HG03103 (cell line): ENCODE measurements around the gene COX7A2L.
"Not testable (repeated sequence)": the region's sequence is repeated elsewhere in the genome, so short reads cannot be mapped to it uniquely, and the experiment has no call there.

ENCODE experiments used
- ATAC-seq: cut with Tn5 transposase; IDR thresholded peaks from one replicate; pipeline ENCODE4 v1.9.1; 2021; ENCODE audit warnings: low read depth; ENCODE audit not compliant: unreplicated experiment

The COX7A2L gene

GRCh38 chr2:42360890-42361727, at the start of gene COX7A2L:
TSS of gene COX7A2L (minus strand) at chr2:42361217. CDS start at chr2:42361161, 56 bp downstream.
- ATAC-seq = peak; percentile 90

- ATAC-seq = no peak
Measured at GRCh38 chr2:42408009-42408408, 47.0 kb upstream of the COX7A2L start.

- ATAC-seq = no peak
Measured at GRCh38 chr2:42407476-42407875, 46.5 kb upstream of the COX7A2L start.

GRCh38 chr2:42404676-42405075, 43.7 kb upstream of the COX7A2L start:
- ATAC-seq = no peak

- ATAC-seq = no peak
Measured at GRCh38 chr2:42401773-42402172, 40.8 kb upstream of the COX7A2L start.

- not testable (repeated sequence) for ATAC-seq
Measured at GRCh38 chr2:42398052-42398451, 37.0 kb upstream of the COX7A2L start.

- ATAC-seq = not testable (repeated sequence)
Measured at GRCh38 chr2:42393320-42393719, 32.3 kb upstream of the COX7A2L start.

- ATAC-seq = no peak
Measured at GRCh38 chr2:42392191-42392590, 31.2 kb upstream of the COX7A2L start.

- ATAC-seq = no peak
Measured at GRCh38 chr2:42390401-42390969, 29.5 kb upstream of the COX7A2L start.

- no peak for ATAC-seq
Measured at GRCh38 chr2:42386682-42387081, 25.7 kb upstream of the COX7A2L start.

GRCh38 chr2:42385225-42385624, 24.2 kb upstream of the COX7A2L start:
- no peak for ATAC-seq

GRCh38 chr2:42383855-42384530, 23.0 kb upstream of the COX7A2L start:
- no peak for ATAC-seq

- no peak for ATAC-seq
Measured at GRCh38 chr2:42382144-42382543, 21.1 kb upstream of the COX7A2L start.

- ATAC-seq = not testable (repeated sequence)
Measured at GRCh38 chr2:42380026-42380425, 19.0 kb upstream of the COX7A2L start.

- ATAC-seq = no peak
Measured at GRCh38 chr2:42378415-42378814, 17.4 kb upstream of the COX7A2L start.

- ATAC-seq = no peak
Measured at GRCh38 chr2:42376758-42377157, 15.7 kb upstream of the COX7A2L start.

- no peak for ATAC-seq
Measured at GRCh38 chr2:42372474-42373200, 11.6 kb upstream of the COX7A2L start.

GRCh38 chr2:42371611-42372473, 10.8 kb upstream of the COX7A2L start:
- ATAC-seq = no peak

GRCh38 chr2:42369532-42370229, 8.7 kb upstream of the COX7A2L start:
- ATAC-seq = no peak
